Aorta (tissue), 5 donors: ENCODE measurements around the gene PACRG. TPM values are rescaled to one million over a fixed set of nuclear protein-coding genes. Genes with fewer than 3 reads are reported as not detected.

Experiments
- ATAC-seq: fragments of 200-7000 bp; cut with Tn5 transposase; one replicate; pipeline ENCODE4 v1.9.1; 2022; ENCODE audit warnings: moderate library complexity; ENCODE audit not compliant: low FRiP score
- DNase-seq, 2 donors: peaks; one replicate each; pipeline ENCODE4 v3.0.0-alpha.2; 2020
- H3K27ac ChIP-seq, 2 donors: one replicate each; pipeline ENCODE4 v1.5.1; 2013; ENCODE audit warnings: low read length in 2 of 2, mild to moderate bottlenecking in 2 of 2, moderate library complexity in 2 of 2, control low read depth in 1 of 2, inconsistent platforms in 1 of 2, low read depth in 1 of 2
- H3K27me3 ChIP-seq, 2 donors: one replicate each; pipeline ENCODE4 v1.6.1; 2013; ENCODE audit warnings: control low read depth in 1 of 2, low read length in 1 of 2, mild to moderate bottlenecking in 1 of 2, moderate library complexity in 1 of 2; ENCODE audit not compliant: insufficient read depth in 2 of 2, control insufficient read depth in 1 of 2
- H3K36me3 ChIP-seq, 2 donors: one replicate each; pipeline ENCODE4 v1.6.1; 2013; ENCODE audit warnings: control low read depth in 1 of 2, low read length in 1 of 2, mild to moderate bottlenecking in 1 of 2; ENCODE audit not compliant: insufficient read depth in 2 of 2, control insufficient read depth in 1 of 2
- H3K4me1 ChIP-seq, 2 donors: one replicate each; pipeline ENCODE4 v1.6.1; 2013; ENCODE audit warnings: low read length in 2 of 2, control low read depth in 1 of 2, mild to moderate bottlenecking in 1 of 2, moderate library complexity in 1 of 2; ENCODE audit not compliant: insufficient read depth in 2 of 2, control insufficient read depth in 1 of 2
- H3K4me3 ChIP-seq, 2 donors: one replicate each; pipeline ENCODE4 v1.5.1; 2013; ENCODE audit warnings: low read length in 2 of 2, control low read depth in 1 of 2, mild to moderate bottlenecking in 1 of 2
- H3K9me3 ChIP-seq: one replicate; pipeline ENCODE4 v1.6.1; 2013; ENCODE audit warnings: mild to moderate bottlenecking, low read length; ENCODE audit not compliant: control insufficient read depth
- WGBS, 2 donors: extraction: QIAGEN DNeasy Blood & Tissue Kit; methylation state at CpG; one replicate each; pipeline ENCODE4 v1.1.7; 2013; 5-methylcytosine and 5-hydroxymethylcytosine counted together
- intact Hi-C, 2 donors: fragments of 100-400 bp; cut with DNase I; formaldehyde crosslinking; loops; one replicate each; pipeline versions ENCODE4 v1.14.2 to v1.15.0; 2022
- polyA plus RNA-seq, 2 donors: library from polyadenylated mRNA; stranded (reverse); fragments of 200-250 nt; gene quantifications; one replicate each; pipeline ENCODE4 v1.2.3, GENCODE V29; 2013
- total RNA-seq, 2 donors: library from RNA; stranded (reverse); fragmentation: NEBNext Ultra II Directional; extraction: Animal tissue kit (Norgen Biotek cat#: 25700); gene quantifications; one replicate each; pipeline ENCODE4 v1.2.1, GENCODE V29; 2021
- donor health status: healthy with polysubstance abuse.
- donor health status: Bipolar disorder and iron deficiency.
- donor health status: DM: no; HTN: no; CAD: no.
- donor health status: DM: no; HTN: no; CAD: no.
- donor health status: DM: yes; HTN: yes; CAD: no.

Gene PACRG
- total and polyA plus RNA-seq, 4 donors = 0.26 to 2.7 (median 0.54) TPM; not detected in 1

DNA sequence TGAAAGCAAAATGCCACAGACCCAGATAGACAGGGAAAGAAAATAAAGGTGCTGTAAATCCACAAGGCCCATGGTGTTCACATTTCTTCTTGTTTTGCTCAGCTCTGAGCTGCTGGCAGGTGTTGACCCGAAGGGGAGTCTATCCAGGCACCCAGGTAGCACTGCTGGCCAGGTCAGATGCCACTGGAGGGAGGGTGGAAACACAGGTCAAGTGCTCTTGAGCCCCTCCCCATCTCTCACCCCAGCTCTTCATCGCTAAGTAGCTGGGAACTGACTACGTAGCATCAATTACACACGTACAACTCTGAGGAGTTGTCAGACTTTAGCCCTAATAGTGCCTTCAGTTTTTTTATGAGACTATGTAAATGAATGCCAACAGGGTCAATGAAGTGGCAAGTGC is 399.0 kb downstream of the PACRG start:
- Histone ChIP-seq H3K9me3 (no peaks in the 10 kb centered on the region), H3K4me1 (no peaks in the 10 kb centered on the region), H3K27ac (no peak overlapping the region), H3K36me3 (no peaks in the 10 kb centered on the region), H3K27me3 (no peaks in the 10 kb centered on the region), H3K4me3 (no peak overlapping the region)
- no peak for DNase-seq
- intact Hi-C loops = no loop called here
- ATAC-seq = no peak
- WGBS, 2 donors = 75 to 80% methylated on average over 4 of the region's 4 CpGs

DNA sequence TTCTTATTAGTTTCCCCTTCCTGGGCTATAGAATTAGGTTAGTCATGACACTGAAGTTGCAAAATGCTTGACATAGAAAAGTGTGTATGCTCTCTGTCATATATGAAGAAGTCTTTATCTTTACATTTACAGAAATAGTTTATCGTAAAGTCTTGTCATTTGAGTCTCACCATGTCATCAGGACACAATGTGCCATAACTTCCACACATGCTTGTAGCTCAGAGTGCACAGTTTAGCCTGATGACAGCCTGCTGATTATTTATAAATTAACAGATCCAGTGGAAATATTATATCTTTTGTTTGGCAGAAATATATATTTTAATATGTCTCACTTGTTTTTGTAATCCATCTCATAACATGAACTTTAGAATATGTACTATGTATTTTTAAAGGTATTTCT is 399.8 kb downstream of the PACRG start:
- Histone ChIP-seq H3K9me3 (no peaks in the 10 kb centered on the region), H3K27ac (no peak overlapping the region), H3K36me3 (no peaks in the 10 kb centered on the region), H3K4me3 (no peak overlapping the region), H3K4me1 (no peaks in the 10 kb centered on the region), H3K27me3 (no peaks in the 10 kb centered on the region)
- ATAC-seq (no peak), DNase-seq (no peak)
- 77 to 92% methylated on average over 1 of the region's 1 CpG for WGBS, 2 donors
- intact Hi-C loops = no loop called here

GRCh38 chr6:163128324-163128723 is 400.6 kb downstream of the PACRG start:
- H3K4me1 ChIP-seq = no peaks in the 10 kb centered on the region
- 79 to 86% methylated on average over 2 of the region's 2 CpGs for WGBS, 2 donors
- no peaks in the 10 kb centered on the region for H3K36me3 ChIP-seq
- no peak overlapping the region for H3K27ac ChIP-seq
- no peak for ATAC-seq
- no peak overlapping the region for H3K4me3 ChIP-seq
- intact Hi-C loops = no loop called here
- no peaks in the 10 kb centered on the region for H3K27me3 ChIP-seq
- no peaks in the 10 kb centered on the region for H3K9me3 ChIP-seq
- no peak for DNase-seq

- intact Hi-C loops = no loop called here
- ATAC-seq (no peak), DNase-seq (no peak)
- no peak overlapping the region for H3K27ac ChIP-seq
- no peak overlapping the region for H3K4me3 ChIP-seq
- no peaks in the 10 kb centered on the region for H3K27me3 ChIP-seq
- H3K36me3 ChIP-seq = no peaks in the 10 kb centered on the region
- no peaks in the 10 kb centered on the region for H3K4me1 ChIP-seq
- H3K9me3 ChIP-seq = no peaks in the 10 kb centered on the region
- WGBS, 2 donors = 47 to 57% methylated on average over 2 of the region's 2 CpGs
These were observed 404.4 kb downstream of the PACRG start for GRCh38 chr6:163132050-163132750.

DNA sequence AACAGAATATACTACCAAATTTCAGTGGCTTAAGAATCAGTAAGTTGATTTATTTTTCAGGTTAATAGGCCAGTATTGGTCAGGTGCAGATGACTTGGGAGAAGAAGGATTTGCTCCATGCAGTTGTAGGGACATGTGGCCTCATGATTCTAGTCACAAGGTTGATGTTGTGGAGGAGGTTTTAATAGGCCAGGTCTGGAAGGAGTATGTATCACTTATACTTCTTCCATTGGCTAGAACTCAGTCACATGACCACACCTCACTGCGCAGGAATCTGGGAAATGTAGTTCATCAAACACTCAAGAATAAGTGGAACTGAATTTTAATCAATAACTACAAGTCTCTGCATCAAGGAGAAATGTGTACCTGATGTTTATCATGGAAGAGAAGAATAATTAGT is 405.2 kb downstream of the PACRG start:
- no peaks in the 10 kb centered on the region for H3K36me3 ChIP-seq
- no peaks in the 10 kb centered on the region for H3K9me3 ChIP-seq
- DNase-seq (no peak), ATAC-seq (no peak)
- H3K27me3 ChIP-seq = no peaks in the 10 kb centered on the region
- H3K4me1 ChIP-seq = no peaks in the 10 kb centered on the region
- no peak overlapping the region for H3K4me3 ChIP-seq
- H3K27ac ChIP-seq = no peak overlapping the region
- 89 to 93% methylated on average over 1 of the region's 1 CpG for WGBS, 2 donors
- intact Hi-C loops = no loop called here

- no peak overlapping the region for H3K4me3 ChIP-seq
- no peaks in the 10 kb centered on the region for H3K4me1 ChIP-seq
- no peaks in the 10 kb centered on the region for H3K27me3 ChIP-seq
- 81 to 92% methylated on average over 6 of the region's 6 CpGs for WGBS, 2 donors
- no peak overlapping the region for H3K27ac ChIP-seq
- ATAC-seq (no peak), DNase-seq (no peak)
- no peaks in the 10 kb centered on the region for H3K36me3 ChIP-seq
- H3K9me3 ChIP-seq = no peaks in the 10 kb centered on the region
- intact Hi-C loops = no loop called here
These were observed 405.9 kb downstream of the PACRG start for GRCh38 chr6:163133691-163134090.

GRCh38 chr6:163136681-163137397 is 409.1 kb downstream of the PACRG start:
- intact Hi-C loops = no loop called here
- H3K9me3 ChIP-seq = peaks cover 3% of the 10 kb centered on the region
- ATAC-seq (no peak), DNase-seq (no peak)
- no peaks in the 10 kb centered on the region for H3K27me3 ChIP-seq
- no peak overlapping the region for H3K27ac ChIP-seq
- no peaks in the 10 kb centered on the region for H3K4me1 ChIP-seq
- H3K36me3 ChIP-seq = no peaks in the 10 kb centered on the region
- no peak overlapping the region for H3K4me3 ChIP-seq
- 62 to 67% methylated on average over 10 of the region's 10 CpGs for WGBS, 2 donors

- intact Hi-C loops = no loop called here
- ATAC-seq (no peak), DNase-seq (no peak)
- Histone ChIP-seq H3K36me3 (no peaks in the 10 kb centered on the region), H3K27ac (no peak overlapping the region), H3K4me1 (no peaks in the 10 kb centered on the region), H3K27me3 (no peaks in the 10 kb centered on the region), H3K9me3 (peaks cover 3% of the 10 kb centered on the region), H3K4me3 (no peak overlapping the region)
- 89 to 90% methylated on average over 21 of the region's 21 CpGs for WGBS, 2 donors
These were observed 409.7 kb downstream of the PACRG start for GRCh38 chr6:163137398-163137881.

DNA sequence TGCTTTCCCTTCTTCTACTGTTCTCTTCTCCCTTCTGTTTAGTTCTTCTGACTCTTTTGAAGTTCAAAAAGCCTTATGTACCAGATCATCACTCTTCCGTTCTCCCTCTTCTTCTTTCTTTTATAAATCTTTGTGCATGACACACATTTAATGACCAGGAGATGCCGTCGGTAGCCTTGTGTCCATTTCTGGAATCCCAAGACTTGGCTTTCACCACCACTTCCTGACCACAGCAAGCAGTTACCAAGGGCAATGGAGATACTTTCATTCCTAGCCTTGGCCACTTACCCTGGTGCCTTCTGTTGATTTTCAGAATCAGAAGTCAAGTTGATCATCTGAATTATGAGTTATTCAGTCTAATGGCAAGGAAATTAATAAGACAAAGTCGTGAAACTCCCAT is 418.3 kb downstream of the PACRG start:
- intact Hi-C loops = no loop called here
- Histone ChIP-seq H3K27me3 (no peaks in the 10 kb centered on the region), H3K4me1 (no peaks in the 10 kb centered on the region), H3K36me3 (no peaks in the 10 kb centered on the region), H3K9me3 (peaks cover 1% of the 10 kb centered on the region), H3K27ac (no peak overlapping the region), H3K4me3 (no peak overlapping the region)
- no peak for ATAC-seq
- no peak for DNase-seq
- 65 to 69% methylated on average over 4 of the region's 4 CpGs for WGBS, 2 donors
